ENCODE results near the gene DNM1. TPM values are rescaled to one million over a fixed set of nuclear protein-coding genes. Genes with fewer than 3 reads are reported as not detected.
"Not testable (repeated sequence)": the region's sequence is repeated elsewhere in the genome, so short reads cannot be mapped to it uniquely, and the experiment has no call there.

Gene DNM1
- total RNA-seq, 1 experiment from 2014 or later = 87.7 TPM

GRCh38 chr9:128276008-128276573 lies 72.9 kb downstream of the DNM1 start, which contains the start of gene SWI5:
Gene SWI5 (plus strand): TSS chr9:128276276.
- DNase-seq (ENCODE audit: low spot score) = peak; percentile 100

DNA sequence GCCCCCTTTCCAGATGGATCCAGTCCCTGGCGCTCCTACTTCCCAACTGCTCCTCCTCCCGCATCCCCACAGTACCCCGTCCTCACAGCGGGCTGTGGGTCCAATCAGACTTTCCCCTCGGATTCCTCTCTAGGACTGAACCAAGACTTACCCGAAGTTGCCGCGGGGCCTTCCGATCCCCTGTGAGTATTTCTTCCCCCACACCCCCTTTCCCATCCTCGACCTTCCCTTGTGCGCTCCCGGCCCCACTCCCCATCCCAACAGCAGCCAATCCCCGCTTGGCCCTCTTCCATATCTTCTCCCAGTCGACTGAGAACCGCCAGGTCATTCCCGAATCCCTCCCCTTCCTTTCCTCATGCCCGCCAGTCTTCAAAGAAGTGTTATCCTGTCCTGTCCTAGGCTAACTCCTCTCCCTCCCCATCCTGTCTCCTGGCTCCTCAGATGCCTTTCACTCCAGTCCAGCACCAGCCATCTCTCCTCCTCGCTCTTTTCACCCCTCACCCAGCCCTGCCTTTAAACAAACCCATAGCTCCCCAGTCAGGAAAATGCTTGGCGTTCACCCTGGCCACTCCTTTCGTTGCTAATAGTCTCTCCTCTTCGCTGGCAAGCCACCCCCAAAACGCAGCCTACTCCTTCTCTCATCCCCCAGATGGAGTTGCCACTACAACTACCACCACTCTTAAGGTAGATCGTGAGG lies 73.5 kb downstream of the DNM1 start:
- DNase-seq (ENCODE audit: low spot score) = no peak

DNA sequence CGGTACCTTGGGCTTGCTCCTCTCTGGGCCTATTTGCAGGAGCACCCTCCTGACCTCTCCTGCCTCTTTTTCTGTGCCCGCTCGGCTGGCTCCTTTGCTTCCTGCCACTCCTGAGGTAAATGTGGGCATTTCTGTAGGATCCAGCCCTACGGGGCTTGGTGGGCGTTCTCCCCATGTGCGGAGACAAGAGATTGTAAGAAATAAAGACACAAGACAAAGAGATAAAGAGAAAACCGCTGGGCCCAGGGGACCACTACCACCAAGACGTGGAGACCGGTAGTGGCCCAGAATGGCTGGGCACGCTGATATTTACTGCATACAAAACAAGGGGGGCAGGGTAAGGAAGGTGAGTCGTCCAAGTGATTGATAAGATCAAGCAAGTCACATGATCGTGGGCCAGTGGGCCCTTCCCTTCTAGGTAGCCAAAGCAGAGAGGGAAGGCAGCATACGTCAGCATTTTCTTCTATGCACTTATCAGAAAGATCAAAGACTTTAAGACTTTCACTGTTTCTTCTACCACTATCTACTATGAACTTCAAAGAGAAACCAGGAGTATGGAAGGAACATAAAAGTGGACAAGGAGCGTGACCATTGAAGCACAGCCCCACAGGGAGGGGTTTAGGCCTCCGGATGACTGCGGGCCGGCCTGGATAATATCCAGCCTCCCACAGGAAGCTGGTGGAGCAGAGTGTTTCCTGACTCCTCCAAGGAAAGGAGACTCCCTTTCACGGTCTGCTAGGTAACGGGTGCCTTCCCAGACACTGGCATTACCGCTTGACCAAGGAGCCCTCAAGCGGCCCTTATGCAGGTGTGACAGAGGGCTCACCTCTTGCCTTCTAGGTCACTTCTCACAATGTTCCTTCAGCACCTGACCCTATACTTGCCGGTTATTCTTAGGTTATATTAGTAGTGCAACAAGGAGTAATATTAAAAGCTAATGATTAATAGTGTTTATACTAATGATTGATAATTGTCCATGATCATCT lies 76.2 kb downstream of the DNM1 start:
- DNase-seq (ENCODE audit: low spot score) = not testable (repeated sequence)

- DNase-seq (ENCODE audit: low spot score) = no peak
Observed at GRCh38 chr9:128280084-128280622, 77.0 kb downstream of the DNM1 start.

DNA sequence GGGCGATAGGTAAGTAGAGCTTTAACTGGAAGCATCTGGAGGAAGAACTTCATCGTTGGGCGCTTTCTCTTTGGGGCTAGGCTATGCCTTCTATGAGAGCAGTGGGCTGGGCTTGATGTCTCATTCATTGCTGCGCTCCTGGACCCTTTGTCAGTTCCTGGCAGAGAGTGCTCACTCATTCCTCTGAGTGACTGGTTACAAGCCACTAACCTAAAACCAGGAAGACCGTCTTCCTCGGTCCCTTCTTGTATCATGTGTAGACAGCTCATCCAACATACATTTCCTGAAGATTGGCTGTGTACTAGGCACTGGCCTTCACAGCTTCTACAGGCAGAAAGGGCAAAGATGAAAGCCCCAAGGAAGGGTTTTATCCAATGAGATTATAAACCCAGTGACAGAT lies 79.3 kb downstream of the DNM1 start:
- no peak for DNase-seq (ENCODE audit: low spot score)

GRCh38 chr9:128285033-128285784 lies 82.0 kb downstream of the DNM1 start:
- no peak for DNase-seq (ENCODE audit: low spot score)

DNA sequence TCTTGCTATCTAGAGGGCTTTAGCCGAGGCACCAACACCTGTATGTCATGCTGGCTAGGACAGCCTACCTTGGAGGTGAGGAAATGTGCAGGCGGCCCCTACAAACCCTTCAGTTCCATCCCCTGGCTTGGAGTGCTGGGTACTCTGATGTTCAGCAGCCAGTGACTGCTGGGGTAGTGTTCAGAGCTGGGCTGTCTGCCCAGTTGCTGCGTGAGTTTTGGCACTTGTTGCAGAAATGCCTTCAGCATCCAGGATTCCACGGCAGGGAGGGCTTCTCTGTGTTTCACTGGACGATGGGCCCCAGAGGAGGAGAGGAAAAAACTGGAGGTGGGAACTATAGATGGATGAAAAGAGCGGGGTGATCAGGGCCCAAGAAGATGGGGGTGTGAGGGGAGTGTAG lies 83.3 kb downstream of the DNM1 start:
- no peak for DNase-seq (ENCODE audit: low spot score)

GRCh38 chr9:128288273-128289004 lies 85.3 kb downstream of the DNM1 start:
- DNase-seq (ENCODE audit: low spot score) = no peak

DNA sequence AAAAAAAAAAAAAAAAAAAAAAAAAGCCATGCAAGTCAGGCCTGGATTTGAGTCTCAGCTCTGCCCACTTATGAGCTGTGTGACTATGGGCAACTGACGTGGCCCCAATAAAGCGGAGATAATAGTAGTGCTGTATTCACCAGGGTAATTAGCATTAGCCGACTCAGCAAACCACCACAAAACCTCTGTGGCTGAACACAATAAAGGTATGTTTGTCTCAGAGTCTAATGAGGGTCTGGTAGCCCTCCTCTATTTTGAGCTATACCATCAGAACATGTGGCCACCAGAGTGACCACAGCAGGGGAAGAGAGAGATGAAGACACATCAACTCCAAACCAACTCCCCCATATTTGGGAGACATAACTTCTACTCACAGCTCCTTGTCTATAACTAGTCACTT lies 88.8 kb downstream of the DNM1 start:
- no peak for DNase-seq (ENCODE audit: low spot score)

- DNase-seq (ENCODE audit: low spot score) = no peak
Observed at GRCh38 chr9:128293091-128293490, 89.9 kb downstream of the DNM1 start.

- DNase-seq (ENCODE audit: low spot score) = no peak
Observed at GRCh38 chr9:128294142-128294541, 91.0 kb downstream of the DNM1 start.

DNA sequence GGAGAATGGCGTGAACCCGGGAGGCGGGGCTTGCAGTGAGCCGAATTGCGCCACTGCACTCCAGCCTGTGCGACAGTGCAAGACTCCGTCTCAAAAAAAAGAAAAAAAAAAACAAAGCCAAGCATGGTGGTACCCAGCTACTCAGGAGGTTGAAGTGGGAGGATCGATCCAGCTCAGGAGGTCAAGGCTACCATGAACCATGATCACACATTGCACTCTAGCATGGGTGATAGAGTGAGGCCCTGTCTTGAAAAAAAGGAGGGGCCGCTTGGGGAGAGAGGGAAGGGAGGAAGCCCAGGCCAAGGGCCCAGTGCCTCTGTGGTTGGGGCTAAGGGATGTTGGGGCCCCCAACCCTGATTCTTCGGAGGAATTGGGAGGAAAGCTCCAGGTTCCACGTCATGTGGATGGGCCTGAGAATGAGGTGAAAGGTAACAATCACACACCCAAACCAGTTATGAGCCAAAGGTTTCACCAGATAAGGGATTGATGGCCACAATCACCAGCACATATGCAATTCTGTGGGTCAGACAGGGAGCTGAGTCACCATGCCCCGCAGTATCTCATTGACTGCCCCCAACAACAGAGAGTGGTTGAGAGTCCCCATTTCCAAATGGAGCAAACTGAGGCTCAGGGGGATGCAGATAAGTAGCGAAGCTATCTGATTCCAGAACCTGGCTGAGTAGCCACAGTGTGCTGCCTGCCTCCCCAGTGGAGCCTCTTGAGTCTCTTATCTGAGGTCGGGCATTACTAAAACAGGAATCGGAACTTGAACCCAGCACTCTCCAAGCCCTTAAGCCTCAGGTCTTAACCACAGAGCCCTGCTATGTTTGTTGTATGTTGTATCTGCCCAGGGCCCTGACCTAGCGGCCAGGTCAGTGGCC lies 93.4 kb downstream of the DNM1 start:
- no peak for DNase-seq (ENCODE audit: low spot score)

- no peak for DNase-seq (ENCODE audit: low spot score)
Observed at GRCh38 chr9:128297221-128297773, 94.1 kb downstream of the DNM1 start.

GRCh38 chr9:128298535-128299482 lies 95.6 kb downstream of the DNM1 start:
- DNase-seq (ENCODE audit: low spot score) = peak; percentile 84

- no peak for DNase-seq (ENCODE audit: low spot score)
Observed at GRCh38 chr9:128304136-128304970, 101.2 kb downstream of the DNM1 start.
